Measurements from ENCODE around the gene METTL27. TPM values are rescaled to one million over a fixed set of nuclear protein-coding genes. Genes with fewer than 3 reads are reported as not detected.

Gene METTL27
- total RNA-seq, 2 donors from 2014 or later, result 2.1 to 3.3 TPM

- WGBS, 2 donors, result 73 to 76% methylated on average over 1 of the region's 1 CpG
- intact Hi-C loops (cut with DNase I), result loop anchor here (5.0 to 10.0 kb wide), 2 partner anchors 262 to 336 kb away; no protein-coding TSS in a partner anchor
- DNase-seq (no peak), ATAC-seq (no peak)
- Histone ChIP-seq H3K27me3 (no peaks in the 10 kb centered on the region), H3K4me1 (peaks cover 8% of the 10 kb centered on the region), H3K4me3 (no peak overlapping the region), H3K27ac (no peak overlapping the region), H3K36me3 (replicated peaks in 1 of 2; ENCODE audit: insufficient read depth in 1 of 2, low read depth in 2 of 2) (no peaks in the 10 kb centered on the region), H3K9me3 (no peaks in the 10 kb centered on the region)
- TF ChIP-seq POLR2A (IDR thresholded peaks at IDR 0.05) (no peak), CTCF (IDR thresholded peaks at IDR 0.05) (no peak)
These were observed 24.1 kb upstream of the METTL27 start for GRCh38 chr7:73866446-73866767.

DNA sequence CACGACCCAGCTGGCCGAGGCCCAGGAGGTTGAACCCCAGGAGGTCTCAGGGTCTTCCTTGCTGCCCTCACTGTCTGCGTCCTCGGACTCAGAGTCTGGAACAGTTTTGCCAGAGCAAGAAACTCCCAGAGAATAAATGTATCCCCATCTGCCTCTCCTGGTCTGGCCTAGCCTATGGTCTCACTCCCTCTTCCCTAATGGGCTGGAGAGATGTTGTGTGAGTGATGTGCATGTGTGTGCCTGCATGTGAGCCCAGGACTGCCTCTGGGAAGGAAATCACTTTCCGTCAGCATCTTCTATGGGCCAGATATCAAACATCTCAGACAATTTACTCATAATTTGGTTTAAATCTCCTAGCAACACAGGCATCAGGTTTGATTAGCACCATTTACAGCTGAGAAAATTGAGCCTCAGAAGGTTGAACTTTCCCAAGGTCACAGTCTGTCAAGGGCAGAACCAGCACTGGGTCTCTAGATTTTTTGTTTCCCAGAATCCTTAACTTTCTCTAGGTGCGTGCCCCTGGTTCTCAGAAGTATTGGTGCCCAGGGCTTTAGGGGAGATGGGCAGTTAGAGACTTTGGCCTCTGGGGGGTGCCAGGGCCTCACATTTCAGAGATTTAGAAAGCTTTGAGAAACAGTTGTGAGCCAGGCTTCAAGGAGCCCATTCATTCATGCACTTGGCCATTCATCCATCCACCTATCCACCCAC, 23.6 kb upstream of the METTL27 start:
- no peaks in the 10 kb centered on the region for H3K9me3 ChIP-seq
- no peaks in the 10 kb centered on the region for H3K27me3 ChIP-seq
- no peak overlapping the region for H3K27ac ChIP-seq
- H3K4me3 ChIP-seq, result no peak overlapping the region
- intact Hi-C loops (cut with DNase I), result loop anchor here (5.0 to 10.0 kb wide), 2 partner anchors 261 to 336 kb away; no protein-coding TSS in a partner anchor
- 59 to 62% methylated on average over 4 to 6 of the region's 6 CpGs for WGBS, 2 donors
- H3K36me3 ChIP-seq (replicated peaks in 1 of 2; ENCODE audit: insufficient read depth in 1 of 2, low read depth in 2 of 2), result no peaks in the 10 kb centered on the region
- DNase-seq (peak; percentile 47 to 68 (median 53)), ATAC-seq (peak; percentile 72)
- H3K4me1 ChIP-seq, result peaks cover 8% of the 10 kb centered on the region
- TF ChIP-seq POLR2A (IDR thresholded peaks at IDR 0.05) (no peak), CTCF (IDR thresholded peaks at IDR 0.05) (peak in 6 of 7 experiments; percentile 46 to 72 (median 60))

DNA sequence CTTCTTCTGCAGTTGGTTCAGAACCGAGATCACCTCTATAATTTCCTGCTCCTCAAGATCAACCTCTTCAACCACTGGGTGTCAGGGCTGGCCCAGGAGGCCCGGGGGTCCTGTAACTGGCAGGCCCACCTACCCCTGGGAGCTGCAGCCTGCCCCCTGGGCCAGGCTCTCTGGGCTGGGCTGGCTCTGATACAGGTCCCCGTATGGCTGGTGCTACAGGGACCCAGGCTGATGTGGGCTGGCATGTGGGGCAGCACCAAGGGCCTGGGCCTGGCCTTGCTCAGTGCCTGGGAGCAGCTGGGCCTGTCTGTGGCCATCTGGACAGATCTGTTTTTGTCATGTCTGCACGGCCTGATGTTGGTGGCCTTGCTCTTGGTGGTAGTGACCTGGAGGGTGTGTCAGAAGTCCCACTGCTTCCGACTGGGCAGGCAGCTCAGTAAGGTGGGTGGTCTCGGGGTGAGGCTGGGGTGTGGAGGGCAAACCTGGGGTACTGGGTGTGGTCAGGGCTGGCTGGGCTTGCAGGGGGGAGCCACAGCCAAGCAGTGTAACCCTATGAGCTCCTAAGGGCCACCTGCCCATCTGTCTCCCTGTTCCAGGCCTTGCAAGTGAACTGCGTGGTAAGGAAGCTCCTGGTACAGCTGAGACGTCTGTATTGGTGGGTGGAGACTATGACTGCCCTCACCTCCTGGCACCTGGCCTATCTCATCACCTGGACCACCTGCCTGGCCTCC, 22.8 kb upstream of the METTL27 start:
- Histone ChIP-seq H3K4me3 (no peak overlapping the region), H3K36me3 (replicated peaks in 1 of 2; ENCODE audit: insufficient read depth in 1 of 2, low read depth in 2 of 2) (no peaks in the 10 kb centered on the region), H3K9me3 (no peaks in the 10 kb centered on the region), H3K4me1 (peaks cover 6% of the 10 kb centered on the region), H3K27me3 (no peaks in the 10 kb centered on the region), H3K27ac (no peak overlapping the region)
- intact Hi-C loops (cut with DNase I), result loop anchor here (5.0 to 10.0 kb wide), 2 partner anchors 260 to 337 kb away; no protein-coding TSS in a partner anchor
- ATAC-seq (no peak), DNase-seq (no peak)
- TF ChIP-seq POLR2A (IDR thresholded peaks at IDR 0.05) (no peak), CTCF (IDR thresholded peaks at IDR 0.05) (no peak)
- 66 to 72% methylated on average over 3 to 8 of the region's 8 CpGs for WGBS, 2 donors

DNA sequence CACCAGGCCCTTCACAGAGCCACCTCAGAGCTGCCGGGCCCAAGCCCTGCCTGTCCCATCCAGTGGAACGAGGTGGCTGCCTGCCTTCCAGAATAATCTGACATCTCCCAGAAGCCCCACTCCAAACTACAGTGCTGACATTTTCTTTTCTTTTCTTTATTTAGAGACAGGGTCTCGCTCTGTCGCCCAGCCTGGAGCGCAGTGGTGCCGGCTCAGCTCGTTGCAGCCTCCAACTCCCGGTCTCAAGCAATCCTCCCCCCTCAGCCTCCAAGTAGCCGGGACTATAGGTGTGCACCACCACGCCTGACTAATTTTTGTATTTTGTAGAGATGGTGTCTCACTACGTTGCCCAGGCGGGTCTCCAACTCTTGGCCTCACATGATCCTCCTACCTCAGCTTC, 19.0 kb upstream of the METTL27 start:
- Histone ChIP-seq H3K4me3 (no peak overlapping the region), H3K9me3 (no peaks in the 10 kb centered on the region), H3K36me3 (replicated peaks in 1 of 2; ENCODE audit: insufficient read depth in 1 of 2, low read depth in 2 of 2) (no peaks in the 10 kb centered on the region), H3K4me1 (no peaks in the 10 kb centered on the region), H3K27ac (no peak overlapping the region), H3K27me3 (no peaks in the 10 kb centered on the region)
- ATAC-seq (no peak), DNase-seq (no peak)
- intact Hi-C loops (cut with DNase I), result loop anchor here (10.0 kb wide), 1 partner anchor 257 kb away; no protein-coding TSS in a partner anchor
- WGBS, 2 donors, result 91% methylated on average over 12 of the region's 12 CpGs
- TF ChIP-seq CTCF (IDR thresholded peaks at IDR 0.05) (no peak), POLR2A (IDR thresholded peaks at IDR 0.05) (no peak)
